Colonic mucosa (tissue), 4 donors: Measurements from ENCODE around the gene MTREX. TPM values are rescaled to one million over a fixed set of nuclear protein-coding genes. Genes with fewer than 3 reads are reported as not detected.

Experiments used
- DNase-seq: peaks from one replicate; pipeline ENCODE4 v3.0.0-alpha.2; 2020
- H3K27ac ChIP-seq: fragments of 200-600 bp; one replicate; pipeline ENCODE4 v1.8.0; 2021
- H3K27me3 ChIP-seq: fragments of 200-600 bp; one replicate; pipeline ENCODE4 v1.8.0; 2021
- H3K36me3 ChIP-seq: fragments of 200-600 bp; one replicate; pipeline ENCODE4 v1.8.0; 2021
- H3K4me1 ChIP-seq: fragments of 200-600 bp; one replicate; pipeline ENCODE4 v1.8.0; 2021; ENCODE audit warnings: mild to moderate bottlenecking
- H3K4me3 ChIP-seq: fragments of 200-600 bp; one replicate; pipeline ENCODE4 v1.8.0; 2021
- H3K9ac ChIP-seq, 2 donors: one replicate each; pipeline ENCODE4 v1.7.0; 2013; ENCODE audit warnings: control low read depth in 2 of 2, low read depth in 2 of 2, low read length in 2 of 2
- H3K9me3 ChIP-seq: fragments of 200-600 bp; one replicate; pipeline ENCODE4 v1.8.0; 2021
- intact Hi-C: fragments of 100-400 bp; cut with DNase I; formaldehyde crosslinking; loops from one replicate; pipeline ENCODE4 v1.14.1; 2022
- total RNA-seq, 2 donors: library from RNA; stranded (reverse); fragmentation: NEBNext Ultra II Directional in 1 of 2; extraction: Animal tissue kit (Norgen Biotek cat#: 25700) in 1 of 2; gene quantifications; one replicate each; pipeline ENCODE4 v1.2.1, GENCODE V29; 2021
- TF ChIP-seq, protein P1 (sequence below): fragments of 200-600 bp; IDR thresholded peaks from one replicate; pipeline ENCODE4 v1.8.0; 2022; ENCODE audit warnings: antibody characterized with exemption, mild to moderate bottlenecking
- donor health status: healthy.
- donor health status: DM: no; HTN: no; CAD: no.
- donor health status: DM: no; HTN: no; CAD: no.

MTREX gene
- total RNA-seq, 2 donors from 2014 or later, result 53.7 to 69.0 TPM

DNA sequence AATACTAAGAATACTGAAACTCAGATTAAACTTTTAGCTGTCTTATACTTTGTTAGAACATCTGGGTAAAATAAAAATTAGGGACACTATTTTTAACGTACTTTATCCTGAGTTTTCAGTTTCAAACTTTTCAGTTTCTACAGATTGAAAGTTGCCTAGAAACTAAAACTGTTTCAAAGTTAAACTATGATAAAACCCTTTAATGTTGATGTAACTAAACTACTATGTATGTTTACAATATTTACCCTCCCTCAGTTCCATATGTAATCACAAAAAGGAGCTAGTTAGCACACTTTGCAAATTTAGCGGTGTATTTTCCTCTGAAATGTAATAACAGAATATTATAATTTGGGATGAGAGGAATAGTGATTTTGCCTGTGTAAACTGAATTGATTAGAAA lies 105.9 kb downstream of the MTREX start:
- H3K36me3 ChIP-seq, result no peaks in the 10 kb centered on the region
- TF ChIP-seq, protein P1, sequence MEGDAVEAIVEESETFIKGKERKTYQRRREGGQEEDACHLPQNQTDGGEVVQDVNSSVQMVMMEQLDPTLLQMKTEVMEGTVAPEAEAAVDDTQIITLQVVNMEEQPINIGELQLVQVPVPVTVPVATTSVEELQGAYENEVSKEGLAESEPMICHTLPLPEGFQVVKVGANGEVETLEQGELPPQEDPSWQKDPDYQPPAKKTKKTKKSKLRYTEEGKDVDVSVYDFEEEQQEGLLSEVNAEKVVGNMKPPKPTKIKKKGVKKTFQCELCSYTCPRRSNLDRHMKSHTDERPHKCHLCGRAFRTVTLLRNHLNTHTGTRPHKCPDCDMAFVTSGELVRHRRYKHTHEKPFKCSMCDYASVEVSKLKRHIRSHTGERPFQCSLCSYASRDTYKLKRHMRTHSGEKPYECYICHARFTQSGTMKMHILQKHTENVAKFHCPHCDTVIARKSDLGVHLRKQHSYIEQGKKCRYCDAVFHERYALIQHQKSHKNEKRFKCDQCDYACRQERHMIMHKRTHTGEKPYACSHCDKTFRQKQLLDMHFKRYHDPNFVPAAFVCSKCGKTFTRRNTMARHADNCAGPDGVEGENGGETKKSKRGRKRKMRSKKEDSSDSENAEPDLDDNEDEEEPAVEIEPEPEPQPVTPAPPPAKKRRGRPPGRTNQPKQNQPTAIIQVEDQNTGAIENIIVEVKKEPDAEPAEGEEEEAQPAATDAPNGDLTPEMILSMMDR, result no peak

DNA sequence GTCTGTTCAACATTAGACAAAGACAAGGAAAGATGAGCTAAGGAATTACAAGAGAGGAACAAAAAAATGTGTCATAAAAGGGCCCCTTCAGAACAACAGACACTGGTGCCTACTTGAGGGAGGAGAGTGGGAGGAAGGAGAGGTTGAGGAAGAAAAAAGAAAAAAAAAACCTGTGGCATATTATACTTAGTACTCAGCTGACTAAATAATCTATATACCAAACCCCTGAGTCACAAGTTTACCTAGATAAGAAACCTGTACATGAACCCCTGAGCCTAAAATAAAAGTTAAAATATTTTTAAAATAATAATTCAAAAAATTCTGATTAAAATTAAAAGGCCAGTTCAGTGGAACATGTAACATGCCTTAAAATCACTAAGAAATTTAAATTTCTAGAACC lies 107.3 kb downstream of the MTREX start:
- Histone ChIP-seq H3K36me3 (no peaks in the 10 kb centered on the region), H3K27me3 (no peaks in the 10 kb centered on the region), H3K9me3 (no peaks in the 10 kb centered on the region), H3K27ac (no peak overlapping the region), H3K9ac (no peak overlapping the region), H3K4me1 (no peaks in the 10 kb centered on the region), H3K4me3 (no peak overlapping the region)
- intact Hi-C loops, result no loop called here
- no peak for DNase-seq
- TF ChIP-seq, protein P1, result no peak

More for the DNA sequence above, 105.9 kb downstream of the MTREX start:
- DNase-seq, result no peak
- no peak overlapping the region for H3K4me3 ChIP-seq
- no peaks in the 10 kb centered on the region for H3K27me3 ChIP-seq
- no peaks in the 10 kb centered on the region for H3K9me3 ChIP-seq
- H3K27ac ChIP-seq, result no peak overlapping the region
- no peak overlapping the region for H3K9ac ChIP-seq
- no peaks in the 10 kb centered on the region for H3K4me1 ChIP-seq
- intact Hi-C loops, result no loop called here

DNA sequence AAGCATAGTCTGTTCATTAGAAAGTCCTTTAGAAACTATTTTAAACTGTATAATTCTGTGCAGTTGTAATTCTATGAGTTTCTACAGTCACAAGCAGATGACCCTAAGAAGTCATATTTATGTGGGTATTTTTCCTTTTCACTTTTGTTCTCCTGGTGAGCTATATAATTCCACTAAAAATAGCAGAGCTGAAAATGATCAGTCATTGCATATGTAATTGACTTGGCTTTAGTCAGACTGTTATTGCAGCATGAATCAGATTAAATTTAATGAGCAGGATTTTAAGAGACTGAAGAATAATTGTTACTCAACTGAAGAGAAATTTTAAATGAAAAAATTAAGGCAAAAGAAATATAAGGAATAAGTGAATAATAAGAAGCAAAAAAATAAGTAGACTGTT lies 108.5 kb downstream of the MTREX start:
- TF ChIP-seq, protein P1, result no peak
- H3K27me3 ChIP-seq, result no peaks in the 10 kb centered on the region
- intact Hi-C loops, result no loop called here
- H3K36me3 ChIP-seq, result no peaks in the 10 kb centered on the region
- H3K9me3 ChIP-seq, result no peaks in the 10 kb centered on the region
- no peak overlapping the region for H3K4me3 ChIP-seq
- DNase-seq, result no peak
- H3K4me1 ChIP-seq, result no peaks in the 10 kb centered on the region
- no peak overlapping the region for H3K27ac ChIP-seq
- no peak overlapping the region for H3K9ac ChIP-seq

DNA sequence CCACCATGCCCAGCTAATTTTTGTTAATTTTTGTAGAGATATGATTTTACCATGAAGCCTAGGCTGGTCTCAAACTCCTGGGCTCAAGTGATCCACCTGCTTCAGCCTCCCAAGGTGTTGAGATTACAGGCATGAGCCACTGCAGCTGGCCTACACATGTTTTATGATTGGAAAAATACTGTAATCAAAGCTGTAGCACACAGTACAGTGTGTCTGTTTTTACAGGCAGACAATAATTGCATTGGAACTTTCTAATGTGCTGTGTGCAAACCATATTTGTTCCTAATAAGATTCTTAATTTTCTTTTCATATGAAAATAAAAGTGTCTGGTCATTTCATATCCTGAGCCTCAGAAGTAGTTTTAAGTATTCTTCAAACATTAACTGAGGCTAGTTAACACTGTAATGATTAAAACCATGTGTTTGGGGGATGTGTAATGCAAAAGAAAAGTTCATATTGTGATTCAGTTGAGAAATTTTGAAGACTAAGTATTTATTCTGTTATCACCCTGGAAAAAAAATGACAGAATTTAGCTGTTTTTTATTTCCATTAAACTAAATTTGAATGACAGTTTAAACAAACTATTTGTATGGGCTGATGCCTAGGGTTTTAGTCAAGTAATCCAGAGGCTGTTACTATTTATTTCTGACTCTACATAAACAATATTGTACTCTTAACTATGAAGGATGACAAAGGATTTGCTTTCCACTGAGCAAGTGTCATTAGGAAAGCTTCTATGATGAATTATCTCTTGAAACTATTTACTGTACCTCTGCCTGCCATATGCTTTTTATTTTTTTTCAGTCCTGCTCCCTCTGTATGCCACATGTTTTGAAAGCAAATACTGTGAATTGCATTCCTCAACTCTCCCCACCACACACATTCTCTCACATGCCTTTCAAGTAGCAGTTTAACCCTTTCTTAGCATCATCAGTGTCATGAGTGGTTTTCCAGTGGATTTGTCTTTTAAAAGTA lies 111.5 kb downstream of the MTREX start:
- no peak overlapping the region for H3K9ac ChIP-seq
- no peak overlapping the region for H3K4me3 ChIP-seq
- H3K27ac ChIP-seq, result no peak overlapping the region
- DNase-seq, result no peak
- H3K27me3 ChIP-seq, result no peaks in the 10 kb centered on the region
- no peaks in the 10 kb centered on the region for H3K4me1 ChIP-seq
- peaks cover 3% of the 10 kb centered on the region for H3K36me3 ChIP-seq
- TF ChIP-seq, protein P1, result no peak
- no peaks in the 10 kb centered on the region for H3K9me3 ChIP-seq
- intact Hi-C loops, result no loop called here

DNA sequence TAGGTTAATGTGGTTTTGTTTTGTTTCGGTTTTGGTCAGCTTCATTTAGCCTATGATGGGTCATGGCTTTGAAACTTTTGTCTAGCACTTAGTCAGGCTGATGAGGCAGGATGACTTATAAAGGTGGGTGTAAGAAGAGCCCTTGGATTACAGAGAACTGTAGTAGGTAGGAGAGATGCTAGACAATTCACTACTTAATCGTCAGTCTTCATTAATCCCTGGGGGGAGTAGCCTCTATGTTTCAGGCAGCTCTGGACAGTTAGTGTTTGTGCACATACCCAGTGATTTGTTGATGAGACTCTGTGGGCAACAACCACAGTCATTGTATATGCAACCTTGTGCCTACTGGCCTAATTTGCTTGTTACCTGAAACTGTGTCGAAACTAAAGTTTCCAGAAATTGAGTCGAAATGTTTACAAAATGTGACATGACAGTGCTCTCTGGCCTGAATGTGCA lies 113.3 kb downstream of the MTREX start:
- H3K27ac ChIP-seq, result no peak overlapping the region
- intact Hi-C loops, result no loop called here
- DNase-seq, result no peak

More for the DNA sequence above, 113.3 kb downstream of the MTREX start:
- H3K4me3 ChIP-seq, result no peak overlapping the region
- H3K9ac ChIP-seq, result no peak overlapping the region
- no peaks in the 10 kb centered on the region for H3K9me3 ChIP-seq
- H3K27me3 ChIP-seq, result no peaks in the 10 kb centered on the region
- H3K4me1 ChIP-seq, result no peaks in the 10 kb centered on the region
- TF ChIP-seq, protein P1, result no peak
- peaks cover 6% of the 10 kb centered on the region for H3K36me3 ChIP-seq
